DMS79 treated with DMSO at 0.1 percent for 48 hours (cell line): ENCODE data around the gene RAB41.
A peak's percentile ranks its signal among the peaks of the same experiment; 100 is the strongest.
"Not testable (repeated sequence)": the region's sequence is repeated elsewhere in the genome, so short reads cannot be mapped to it uniquely, and the experiment has no call there.

Experiments used
- DNase-seq: peaks from one replicate; lab custom pipeline; 2025; lab: John Stamatoyannopoulos, UW

Gene RAB41

GRCh38 chrX:70281951-70282350 is at the start of gene RAB41:
TSS of gene RAB41 (plus strand) at chrX:70282172. CDS start at chrX:70282218, 46 bp downstream.
- no peak for DNase-seq

GRCh38 chrX:70234355-70234754 is 47.6 kb upstream of the RAB41 start, which contains the start of gene AWAT1:
TSS of gene AWAT1 (plus strand) at chrX:70234655. CDS start at chrX:70234696, 41 bp downstream.
- DNase-seq: no peak

- DNase-seq: no peak
Measured at GRCh38 chrX:70240751-70241150, 41.2 kb upstream of the RAB41 start.

GRCh38 chrX:70241501-70241900 is 40.5 kb upstream of the RAB41 start:
- DNase-seq: no peak

- DNase-seq: not testable (repeated sequence)
Measured at GRCh38 chrX:70243601-70244000, 38.4 kb upstream of the RAB41 start.

GRCh38 chrX:70244881-70245280 is 37.1 kb upstream of the RAB41 start:
- DNase-seq: no peak

GRCh38 chrX:70247252-70247651 is 34.7 kb upstream of the RAB41 start:
- DNase-seq: no peak

- no peak for DNase-seq
Measured at GRCh38 chrX:70252491-70252890, 29.5 kb upstream of the RAB41 start.

- DNase-seq: peak; percentile 12
Measured at GRCh38 chrX:70253377-70254062, 28.5 kb upstream of the RAB41 start.

GRCh38 chrX:70254063-70254400 is 27.9 kb upstream of the RAB41 start:
- no peak for DNase-seq

- no peak for DNase-seq
Measured at GRCh38 chrX:70254909-70255308, 27.1 kb upstream of the RAB41 start.

- DNase-seq: no peak
Measured at GRCh38 chrX:70255452-70255851, 26.5 kb upstream of the RAB41 start.

GRCh38 chrX:70257423-70258288 is 24.3 kb upstream of the RAB41 start:
- DNase-seq: no peak

- DNase-seq: no peak
Measured at GRCh38 chrX:70260104-70260503, 21.9 kb upstream of the RAB41 start, which contains the start of gene P2RY4. TSS of gene P2RY4 (minus strand) at chrX:70260204. CDS start at chrX:70259624, 580 bp downstream.

GRCh38 chrX:70262952-70263567 is 18.9 kb upstream of the RAB41 start:
- peak; percentile 23 for DNase-seq

GRCh38 chrX:70264784-70265183 is 17.2 kb upstream of the RAB41 start:
- no peak for DNase-seq

- no peak for DNase-seq
Measured at GRCh38 chrX:70268034-70268433, 13.9 kb upstream of the RAB41 start, which contains the start of gene ARR3. TSS of gene ARR3 (plus strand) at chrX:70268334. CDS start at chrX:70269386, 1,052 bp downstream.

- DNase-seq: not testable (repeated sequence)
Measured at GRCh38 chrX:70274029-70274428, 7.9 kb upstream of the RAB41 start.

- DNase-seq: no peak
Measured at GRCh38 chrX:70279081-70279480, 2.9 kb upstream of the RAB41 start.

- DNase-seq: no peak
Measured at GRCh38 chrX:70280573-70280972, 1.4 kb upstream of the RAB41 start.

GRCh38 chrX:70289168-70289792 is 7.3 kb downstream of the RAB41 start:
- no peak for DNase-seq
